ENCODE results near the gene KLB.
"Not testable (repeated sequence)": the region's sequence is repeated elsewhere in the genome, so short reads cannot be mapped to it uniquely, and the experiment has no call there.

KLB gene

GRCh38 chr4:39406763-39407583 is at the start of gene KLB:
Gene KLB (plus strand): TSS chr4:39406930. CDS start chr4:39406950, 20 bp downstream.
- DNase-seq: no peak

- DNase-seq: no peak
Measured at GRCh38 chr4:39357002-39357401, 49.7 kb upstream of the KLB start.

- DNase-seq: not testable (repeated sequence)
Measured at GRCh38 chr4:39360611-39361010, 46.1 kb upstream of the KLB start.

GRCh38 chr4:39362827-39363226 is 43.9 kb upstream of the KLB start:
- DNase-seq: no peak

- no peak for DNase-seq
Measured at GRCh38 chr4:39363773-39364393, 42.8 kb upstream of the KLB start.

GRCh38 chr4:39365360-39365759 is 41.4 kb upstream of the KLB start:
- DNase-seq: no peak

- DNase-seq: no peak
Measured at GRCh38 chr4:39365830-39366771, 40.6 kb upstream of the KLB start, which contains the start of gene RFC1. Gene RFC1 (minus strand): TSS chr4:39366362. CDS start chr4:39366241, 121 bp downstream.

- DNase-seq: no peak
Measured at GRCh38 chr4:39367166-39367565, 39.6 kb upstream of the KLB start.

GRCh38 chr4:39369301-39369700 is 37.4 kb upstream of the KLB start:
- no peak for DNase-seq

- not testable (repeated sequence) for DNase-seq
Measured at GRCh38 chr4:39371209-39371608, 35.5 kb upstream of the KLB start.

GRCh38 chr4:39375478-39375877 is 31.3 kb upstream of the KLB start:
- no peak for DNase-seq

- DNase-seq: no peak
Measured at GRCh38 chr4:39383690-39384089, 23.0 kb upstream of the KLB start.

- DNase-seq: no peak
Measured at GRCh38 chr4:39384563-39384962, 22.2 kb upstream of the KLB start.

- DNase-seq: no peak
Measured at GRCh38 chr4:39390603-39391002, 16.1 kb upstream of the KLB start.

GRCh38 chr4:39394706-39395105 is 12.0 kb upstream of the KLB start:
- no peak for DNase-seq

- not testable (repeated sequence) for DNase-seq
Measured at GRCh38 chr4:39401640-39402039, 5.1 kb upstream of the KLB start.

- DNase-seq: no peak
Measured at GRCh38 chr4:39407584-39407885, 805 bp downstream of the KLB start.

GRCh38 chr4:39410415-39410814 is 3.7 kb downstream of the KLB start:
- DNase-seq: no peak

- DNase-seq: not testable (repeated sequence)
Measured at GRCh38 chr4:39411561-39411960, 4.8 kb downstream of the KLB start.

- no peak for DNase-seq
Measured at GRCh38 chr4:39415678-39416283, 9.1 kb downstream of the KLB start.

- no peak for DNase-seq
Measured at GRCh38 chr4:39422247-39422646, 15.5 kb downstream of the KLB start.

- not testable (repeated sequence) for DNase-seq
Measured at GRCh38 chr4:39425297-39425696, 18.6 kb downstream of the KLB start.

GRCh38 chr4:39426728-39427127 is 20.0 kb downstream of the KLB start:
- DNase-seq: no peak
